Fibroblast of mammary gland (primary cell): ENCODE measurements around the gene HGS.
A peak's percentile ranks its signal among the peaks of the same experiment; 100 is the strongest.

ENCODE experiments used
- DNase-seq: peaks from one replicate; pipeline ENCODE4 v3.0.0-alpha.2; 2010; ENCODE audit warnings: low read depth
- H3K4me3 ChIP-seq: 2 replicates; pipeline ENCODE4 v1.5.1; 2011; ENCODE audit warnings: low read depth, mild to moderate bottlenecking, low read length, moderate library complexity; ENCODE audit not compliant: control insufficient read depth
- TF ChIP-seq, protein P1 (sequence below): conservative IDR thresholded peaks from 2 replicates; pipeline ENCODE4 v1.5.1; 2011; ENCODE audit warnings: low read depth, low read length, inconsistent platforms; ENCODE audit not compliant: control insufficient read depth, insufficient read depth

HGS gene

DNA sequence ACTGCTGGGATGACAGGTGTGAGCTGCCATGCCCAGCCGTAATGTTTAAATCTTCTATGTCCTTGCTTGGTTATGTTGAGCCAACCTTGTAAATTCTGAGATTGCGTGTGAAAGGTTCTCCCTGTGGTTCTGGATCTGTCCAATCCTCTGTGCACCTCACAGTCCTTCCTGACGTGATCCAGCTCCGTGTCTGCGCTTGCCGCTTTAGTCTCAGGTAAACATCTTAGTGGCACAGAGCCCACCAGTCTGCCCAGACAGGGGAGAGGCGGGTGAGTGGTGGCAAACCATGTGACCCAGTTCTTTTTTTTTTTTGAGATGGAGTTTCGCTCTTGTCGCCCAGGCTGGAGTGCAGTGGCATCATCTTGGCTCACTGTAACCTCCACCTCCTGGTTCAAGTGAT is 42.2 kb downstream of the HGS start:
- no peak for DNase-seq
- H3K4me3 ChIP-seq, result no peak overlapping the region
- TF ChIP-seq, protein P1, sequence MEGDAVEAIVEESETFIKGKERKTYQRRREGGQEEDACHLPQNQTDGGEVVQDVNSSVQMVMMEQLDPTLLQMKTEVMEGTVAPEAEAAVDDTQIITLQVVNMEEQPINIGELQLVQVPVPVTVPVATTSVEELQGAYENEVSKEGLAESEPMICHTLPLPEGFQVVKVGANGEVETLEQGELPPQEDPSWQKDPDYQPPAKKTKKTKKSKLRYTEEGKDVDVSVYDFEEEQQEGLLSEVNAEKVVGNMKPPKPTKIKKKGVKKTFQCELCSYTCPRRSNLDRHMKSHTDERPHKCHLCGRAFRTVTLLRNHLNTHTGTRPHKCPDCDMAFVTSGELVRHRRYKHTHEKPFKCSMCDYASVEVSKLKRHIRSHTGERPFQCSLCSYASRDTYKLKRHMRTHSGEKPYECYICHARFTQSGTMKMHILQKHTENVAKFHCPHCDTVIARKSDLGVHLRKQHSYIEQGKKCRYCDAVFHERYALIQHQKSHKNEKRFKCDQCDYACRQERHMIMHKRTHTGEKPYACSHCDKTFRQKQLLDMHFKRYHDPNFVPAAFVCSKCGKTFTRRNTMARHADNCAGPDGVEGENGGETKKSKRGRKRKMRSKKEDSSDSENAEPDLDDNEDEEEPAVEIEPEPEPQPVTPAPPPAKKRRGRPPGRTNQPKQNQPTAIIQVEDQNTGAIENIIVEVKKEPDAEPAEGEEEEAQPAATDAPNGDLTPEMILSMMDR, result no peak

GRCh38 chr17:81727324-81728031 is 43.7 kb downstream of the HGS start:
- no peak overlapping the region for H3K4me3 ChIP-seq
- TF ChIP-seq, protein P1, result no peak
- DNase-seq, result no peak

GRCh38 chr17:81733507-81734404 is 49.9 kb downstream of the HGS start:
- TF ChIP-seq, protein P1, result peak; percentile 81
- no peak overlapping the region for H3K4me3 ChIP-seq
- DNase-seq, result peak; percentile 59

DNA sequence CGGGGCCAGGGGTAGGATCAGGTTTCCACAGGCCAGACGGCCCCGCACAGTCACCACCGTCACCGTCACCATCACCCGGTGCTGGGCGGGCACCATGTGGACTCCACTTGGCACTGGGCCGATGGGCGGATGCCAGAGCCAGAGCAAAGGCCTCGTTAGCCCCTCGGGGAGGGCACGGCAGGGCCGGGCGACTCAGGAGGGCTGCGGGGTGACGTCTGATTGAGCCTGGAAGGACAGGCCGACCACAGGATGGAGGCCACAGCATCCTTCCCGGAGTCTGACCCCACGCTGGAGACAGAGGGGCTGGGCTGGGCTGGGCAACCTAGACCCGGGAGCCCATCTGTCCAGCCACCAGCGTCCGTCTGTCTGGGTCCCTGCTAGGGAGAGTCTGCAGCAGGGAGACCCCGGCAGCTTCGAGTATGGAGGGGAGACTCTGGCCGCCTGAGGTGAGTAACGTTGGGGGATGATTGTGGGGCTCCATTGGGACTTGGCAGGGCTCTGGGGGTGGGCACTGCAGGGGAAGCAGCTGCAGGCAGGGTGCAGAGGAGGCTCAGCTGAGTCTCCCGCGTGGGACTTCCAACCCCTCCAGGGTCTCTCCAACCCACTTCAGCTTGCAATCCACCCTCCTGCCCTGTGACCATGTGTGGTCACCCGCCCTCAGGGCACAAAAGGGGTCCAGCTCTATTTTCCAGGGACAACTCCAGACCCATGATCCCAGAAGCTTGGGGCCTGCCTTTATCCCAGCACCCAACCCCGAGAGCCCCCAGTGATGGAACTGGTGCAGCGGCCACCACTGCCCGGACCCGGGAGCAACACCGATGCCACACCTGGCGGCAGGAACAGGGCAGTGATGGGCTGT is 50.8 kb downstream of the HGS start:
- TF ChIP-seq, protein P1, result no peak
- no peak for DNase-seq
- no peak overlapping the region for H3K4me3 ChIP-seq

- TF ChIP-seq, protein P1, result no peak
- DNase-seq, result peak; percentile 53
- no peak overlapping the region for H3K4me3 ChIP-seq
Observed at GRCh38 chr17:81735264-81736102, 51.7 kb downstream of the HGS start.
